ENCODE results near the gene STAG1. TPM values are rescaled to one million over a fixed set of nuclear protein-coding genes. Genes with fewer than 3 reads are reported as not detected.
"Not testable (repeated sequence)": the region's sequence is repeated elsewhere in the genome, so short reads cannot be mapped to it uniquely, and the experiment has no call there.

STAG1 gene
- total RNA-seq, 1 donor from 2014 or later = 80.2 TPM

DNA sequence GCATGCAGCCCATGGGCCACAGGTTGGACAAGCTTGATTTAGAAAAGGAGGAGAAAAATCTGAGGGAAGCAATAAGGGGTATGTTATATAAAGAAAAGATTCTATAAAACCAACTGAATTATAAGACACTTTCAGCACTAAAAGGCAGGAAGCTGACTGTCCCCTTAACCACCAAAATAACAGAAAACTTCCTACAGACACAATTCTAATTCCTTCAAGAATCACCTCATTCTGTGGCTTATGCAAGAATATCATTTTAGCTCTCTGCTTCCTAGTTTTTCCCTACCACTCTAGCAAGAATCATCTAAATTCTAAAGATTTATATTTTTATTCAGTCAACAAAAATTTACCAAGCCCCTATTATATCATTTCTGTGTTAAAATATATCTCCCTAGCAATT lies 6.3 kb downstream of the STAG1 start:
- no peak for DNase-seq

- no peak for DNase-seq
Observed at GRCh38 chr3:136741063-136741462, 11.1 kb downstream of the STAG1 start.

GRCh38 chr3:136740351-136740958 lies 11.7 kb downstream of the STAG1 start:
- DNase-seq = no peak

DNA sequence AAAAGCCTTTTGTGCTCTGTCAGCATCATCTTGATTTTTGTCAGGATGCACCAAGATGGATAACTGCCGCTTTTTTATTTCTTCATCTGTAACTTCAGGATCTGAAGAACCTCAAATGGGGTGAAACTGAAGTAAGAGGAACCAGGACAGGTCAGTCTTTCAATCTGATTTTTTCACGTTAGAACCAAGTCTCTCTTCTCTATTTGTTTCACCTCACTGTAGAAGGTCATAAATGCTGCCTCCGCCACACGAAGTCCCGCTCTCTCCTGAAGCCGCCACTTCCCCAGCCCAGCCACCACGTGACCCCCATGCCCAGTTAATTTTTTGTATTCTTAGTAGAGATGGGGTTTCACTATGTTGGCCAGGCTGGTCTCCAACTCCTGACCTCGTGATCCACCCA lies 15.2 kb downstream of the STAG1 start:
- DNase-seq = not testable (repeated sequence)

DNA sequence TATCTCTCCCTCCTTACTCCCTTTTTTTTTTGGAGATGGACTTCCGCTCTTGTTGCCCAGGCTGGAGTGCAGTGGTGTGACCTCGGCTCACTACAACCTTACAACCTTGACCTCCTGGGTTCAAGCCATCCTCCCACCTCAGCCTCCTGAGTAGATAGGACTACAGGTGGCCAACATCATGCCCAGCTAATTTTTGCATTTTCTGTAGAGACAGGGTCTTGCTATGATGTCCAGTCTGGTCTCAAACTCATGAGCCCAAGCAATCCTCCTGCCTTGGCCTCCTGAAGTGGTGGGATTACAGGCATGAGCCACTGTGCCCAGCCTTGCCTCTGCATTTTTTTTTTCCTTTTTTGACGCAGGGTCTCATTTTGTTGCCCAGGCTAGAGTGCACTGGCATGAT lies 17.1 kb downstream of the STAG1 start:
- DNase-seq = no peak

GRCh38 chr3:136734382-136735070 lies 17.7 kb downstream of the STAG1 start:
- DNase-seq = no peak

DNA sequence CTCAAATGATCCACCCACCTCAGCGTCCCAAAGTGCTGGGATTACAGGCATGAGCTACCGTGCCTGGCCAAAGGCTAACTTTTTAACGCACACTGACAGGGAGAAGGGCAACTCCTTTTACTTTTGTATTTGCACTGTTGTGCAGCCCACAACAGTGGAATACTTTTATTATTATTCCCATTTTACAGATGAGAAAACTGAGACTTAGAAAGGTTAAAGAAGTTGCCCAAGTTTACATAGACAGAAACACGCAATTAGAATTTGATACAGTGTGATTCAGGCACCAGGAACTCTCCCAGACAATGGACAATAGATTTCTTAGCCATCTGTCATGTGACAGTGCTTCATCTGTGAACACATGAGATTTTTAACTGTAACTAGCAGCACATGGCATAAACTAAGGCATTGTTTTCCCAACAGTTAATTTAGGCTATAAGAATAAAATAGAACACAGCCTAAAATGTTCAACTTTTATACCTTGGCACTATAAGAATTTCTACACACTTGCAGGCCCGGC lies 18.8 kb downstream of the STAG1 start:
- no peak for DNase-seq

DNA sequence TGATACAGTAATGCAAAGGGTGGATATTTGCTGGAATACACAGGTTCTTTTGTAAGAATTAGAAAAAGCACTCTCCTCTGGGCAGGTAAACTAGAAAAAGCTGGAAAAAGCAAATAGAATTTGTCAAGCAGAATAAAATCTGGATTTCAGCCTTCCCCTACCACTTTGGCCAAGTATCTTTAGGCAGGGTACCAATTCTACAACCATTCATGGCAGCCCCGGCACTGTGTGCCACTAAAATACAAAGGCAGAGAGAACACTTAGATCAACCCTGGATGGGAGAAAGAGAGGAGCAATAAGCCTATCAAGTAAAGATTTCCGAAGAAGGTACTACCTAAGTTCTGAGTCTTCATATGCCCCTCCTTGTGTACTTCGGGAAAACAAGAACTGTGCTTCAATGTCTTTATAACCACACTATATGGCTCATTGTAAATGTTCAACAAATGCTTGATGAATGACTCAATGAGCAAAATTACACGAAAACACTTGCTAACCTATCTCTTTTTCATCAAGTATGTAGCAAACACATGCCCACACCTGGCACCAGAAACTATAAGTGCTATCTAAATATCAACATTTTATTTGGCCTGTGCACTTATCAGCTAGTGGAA lies 20.8 kb downstream of the STAG1 start:
- no peak for DNase-seq

DNA sequence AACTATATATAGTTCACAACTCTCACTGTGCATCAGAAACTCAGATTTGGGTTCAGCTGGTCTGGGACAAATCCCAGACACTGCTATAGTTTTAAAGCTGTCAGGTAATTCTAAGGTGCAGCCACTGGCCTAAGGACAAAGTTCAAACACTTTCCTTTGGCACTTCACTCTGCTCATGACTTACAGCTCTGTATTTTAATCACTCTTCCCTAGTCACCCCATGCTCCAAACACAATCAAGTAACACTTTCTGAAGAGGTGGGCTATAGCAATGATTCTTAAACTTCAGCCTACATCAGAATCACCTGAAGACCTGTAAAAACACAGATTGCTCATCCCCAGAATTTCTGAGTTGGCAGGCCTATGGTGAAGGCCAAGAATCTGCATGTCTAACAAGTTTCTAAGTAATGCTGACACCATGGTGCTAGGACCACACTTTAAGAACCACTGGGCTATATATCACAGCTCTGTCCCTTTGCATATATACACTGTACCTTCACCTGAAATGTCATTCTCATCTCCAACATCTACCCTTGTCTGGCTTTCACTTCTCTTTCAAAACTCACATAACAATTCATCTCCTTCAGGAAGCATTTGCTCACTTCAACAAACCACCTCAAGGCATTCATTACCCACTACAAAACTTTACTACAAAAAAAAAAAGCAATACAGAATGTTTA lies 21.4 kb downstream of the STAG1 start:
- DNase-seq = no peak

DNA sequence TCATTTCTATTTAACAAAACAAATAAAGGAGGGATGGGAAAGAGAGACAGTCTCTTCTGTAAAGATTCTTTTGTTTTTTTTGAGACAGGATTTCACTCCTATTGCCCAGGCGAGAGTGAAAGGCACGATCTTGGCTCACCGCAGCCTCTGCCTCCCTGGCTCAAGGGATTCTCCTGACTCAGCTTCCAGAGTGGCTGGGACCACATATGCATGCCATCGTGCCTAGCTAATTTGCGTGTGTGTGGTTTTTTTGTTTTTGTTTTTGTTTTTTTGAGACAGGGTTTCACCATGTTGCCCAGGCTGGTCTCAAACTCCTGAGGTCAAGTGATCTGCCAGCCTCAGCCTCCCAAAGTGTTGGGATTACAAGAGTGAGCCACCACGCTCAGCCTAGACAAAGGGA lies 23.3 kb downstream of the STAG1 start:
- no peak for DNase-seq

DNA sequence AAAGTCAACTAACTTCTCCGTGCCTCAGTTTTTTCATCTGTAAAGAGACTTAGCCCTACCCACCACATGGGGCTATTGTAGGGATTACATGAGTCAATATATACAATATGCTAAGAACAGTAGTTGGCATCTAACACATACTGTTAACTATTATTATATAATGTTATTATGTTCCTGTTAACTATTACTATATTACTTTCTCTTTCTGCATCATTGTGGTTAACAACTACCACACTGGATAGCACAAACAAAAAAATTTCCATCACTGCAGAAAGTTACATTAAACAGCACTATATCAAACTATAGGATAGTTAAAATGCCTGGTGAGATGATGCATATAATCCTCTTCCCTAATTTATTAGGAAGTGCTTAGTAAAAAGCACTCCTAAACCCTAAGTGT lies 23.7 kb downstream of the STAG1 start:
- DNase-seq = no peak

GRCh38 chr3:136725468-136725867 lies 26.7 kb downstream of the STAG1 start:
- DNase-seq = no peak

GRCh38 chr3:136722916-136723315 lies 29.3 kb downstream of the STAG1 start:
- DNase-seq = not testable (repeated sequence)

GRCh38 chr3:136722399-136722798 lies 29.8 kb downstream of the STAG1 start:
- DNase-seq = not testable (repeated sequence)

GRCh38 chr3:136720091-136720490 lies 32.1 kb downstream of the STAG1 start:
- DNase-seq = no peak

- DNase-seq = no peak
Observed at GRCh38 chr3:136716629-136717028, 35.5 kb downstream of the STAG1 start.

GRCh38 chr3:136714020-136714419 lies 38.2 kb downstream of the STAG1 start:
- no peak for DNase-seq

DNA sequence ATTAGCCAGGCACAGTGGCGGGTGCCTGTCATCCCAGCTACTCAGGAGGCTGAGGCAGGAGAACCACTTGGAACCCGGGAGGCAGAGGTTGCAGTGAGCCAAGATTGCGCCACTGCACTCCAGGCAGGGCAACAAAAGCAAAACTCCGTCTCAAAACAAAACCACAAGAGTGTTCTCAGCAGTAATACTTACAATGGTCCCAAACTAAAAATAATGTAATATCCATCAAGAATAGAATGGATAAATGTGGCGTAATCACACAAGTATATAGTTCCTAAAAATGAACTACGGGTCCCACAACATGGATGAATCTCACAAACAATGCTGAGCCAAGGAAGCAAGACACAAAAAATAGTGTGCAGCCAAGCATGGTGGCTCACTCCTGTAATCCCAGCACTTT lies 39.2 kb downstream of the STAG1 start:
- no peak for DNase-seq

GRCh38 chr3:136711888-136712287 lies 40.3 kb downstream of the STAG1 start:
- DNase-seq = not testable (repeated sequence)

GRCh38 chr3:136711277-136711676 lies 40.9 kb downstream of the STAG1 start:
- no peak for DNase-seq

GRCh38 chr3:136709775-136710174 lies 42.4 kb downstream of the STAG1 start:
- DNase-seq = not testable (repeated sequence)

DNA sequence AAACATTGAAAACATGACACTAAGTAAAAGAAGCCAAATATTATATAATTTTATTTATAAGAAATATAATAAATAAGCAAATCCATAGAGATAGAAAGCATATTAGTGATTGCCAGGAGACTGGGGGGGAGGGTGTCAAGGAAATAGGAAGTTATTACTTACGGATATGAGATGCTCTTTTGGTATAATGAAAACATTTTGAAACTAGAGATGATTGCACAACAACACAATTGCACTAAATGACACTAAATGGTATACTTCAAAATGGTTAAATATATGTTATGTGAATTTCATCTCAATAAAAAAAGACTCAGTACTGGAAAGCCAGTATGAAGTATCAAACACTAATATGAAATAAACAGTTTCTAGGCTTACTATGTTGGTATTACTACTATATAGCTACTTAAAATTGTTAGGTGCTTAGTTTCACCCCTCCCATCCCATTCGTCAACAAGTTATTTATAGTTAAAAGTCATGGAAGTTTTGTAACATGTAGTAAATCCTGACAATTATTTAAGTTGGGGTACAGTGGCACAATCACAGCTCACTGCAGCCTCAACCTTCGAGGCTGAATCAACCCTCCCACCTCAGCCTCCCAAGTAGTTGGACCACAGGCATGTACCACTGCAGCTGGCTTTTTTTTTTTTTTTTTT lies 43.7 kb downstream of the STAG1 start:
- no peak for DNase-seq
